Neural cell (in vitro differentiated cells): Measurements from ENCODE around the gene RUNDC3A. TPM values are rescaled to one million over a fixed set of nuclear protein-coding genes. Genes with fewer than 3 reads are reported as not detected.

Experiments used
- H2AFZ ChIP-seq: fragments of 200-600, 300-800 bp; sonication (generic), shearing (Covaris generic); 2 replicates; pipeline ENCODE4 v1.6.0; 2014; ENCODE audit warnings: low read depth, mild to moderate bottlenecking, antibody characterized with exemption, low read length, moderate library complexity
- H3F3A ChIP-seq: fragments of 200-600 bp; shearing (Covaris generic); 2 replicates; pipeline ENCODE4 v1.6.1; 2016; ENCODE audit warnings: mild to moderate bottlenecking, moderate library complexity, mixed read lengths, antibody characterized with exemption, low read length; ENCODE audit not compliant: insufficient read depth, poor library complexity, severe bottlenecking
- H3K27ac ChIP-seq: fragments of 200-600, 300-800 bp; sonication (generic), shearing (Covaris generic); 2 replicates; pipeline ENCODE4 v1.5.1; 2014; ENCODE audit warnings: mild to moderate bottlenecking, low read length, moderate library complexity
- H3K27me3 ChIP-seq: fragments of 300-800, 200-600 bp; sonication (generic), shearing (Covaris generic); 2 replicates; pipeline ENCODE4 v1.6.0; 2014; ENCODE audit warnings: mild to moderate bottlenecking, low read depth, low read length, moderate library complexity; ENCODE audit not compliant: insufficient read depth
- H3K36me3 ChIP-seq: fragments of 300-800, 200-600 bp; sonication (generic), shearing (Covaris generic); 2 replicates; pipeline ENCODE4 v1.5.1; 2014; ENCODE audit warnings: mild to moderate bottlenecking, antibody characterized with exemption, low read length, moderate library complexity; ENCODE audit not compliant: insufficient read depth
- H3K4me2 ChIP-seq: fragments of 300-800, 200-600 bp; sonication (generic), shearing (Covaris generic); 2 replicates; pipeline ENCODE4 v1.6.0; 2014; ENCODE audit warnings: mild to moderate bottlenecking, low read length
- H3K4me3 ChIP-seq: fragments of 300-800, 200-600 bp; sonication (generic), shearing (Covaris generic); 2 replicates; pipeline ENCODE4 v1.5.1; 2014; ENCODE audit warnings: mild to moderate bottlenecking, low read length, moderate library complexity
- H3K79me2 ChIP-seq: fragments of 200-600 bp; shearing (Covaris generic); replicated peaks from 2 replicates; pipeline ENCODE4 v1.6.0; 2014; ENCODE audit warnings: mild to moderate bottlenecking, low read length, moderate library complexity; ENCODE audit not compliant: insufficient read depth
- H3K9ac ChIP-seq: fragments of 300-800, 200-600 bp; sonication (generic), shearing (Covaris generic); 2 replicates; pipeline ENCODE4 v1.6.1; 2016; ENCODE audit warnings: mild to moderate bottlenecking, low read length, mixed read lengths
- H3K9me2 ChIP-seq: fragments of 200-600 bp; shearing (Covaris generic); 2 replicates; pipeline ENCODE4 v1.6.1; 2016; ENCODE audit warnings: mild to moderate bottlenecking, low read length, mixed read lengths; ENCODE audit not compliant: insufficient read depth
- H3K9me3 ChIP-seq: fragments of 200-600, 300-800 bp; sonication (generic), shearing (Covaris generic); 2 replicates; pipeline ENCODE4 v1.6.1; 2016; ENCODE audit warnings: mild to moderate bottlenecking, mixed run types, low read length, moderate library complexity, mixed read lengths
- H4K20me1 ChIP-seq: fragments of 200-600 bp; shearing (Covaris generic); 2 replicates; pipeline ENCODE4 v1.6.1; 2016; ENCODE audit warnings: mild to moderate bottlenecking, mixed run types; ENCODE audit not compliant: insufficient read depth
- CTCF ChIP-seq: fragments of 450-650 bp; IDR thresholded peaks from 2 replicates; pipeline ENCODE4 v1.5.1; 2014; ENCODE audit warnings: antibody characterized with exemption, mild to moderate bottlenecking, moderate library complexity; ENCODE audit not compliant: poor library complexity, severe bottlenecking
- EP300 ChIP-seq: fragments of 450-650 bp; conservative IDR thresholded peaks from 2 replicates; pipeline ENCODE4 v1.6.1; 2014; ENCODE audit warnings: antibody characterized with exemption, mild to moderate bottlenecking, moderate library complexity; ENCODE audit not compliant: poor library complexity, severe bottlenecking
- EZH2 ChIP-seq: fragments of 200-600, 300-800 bp; shearing (Covaris generic), sonication (generic); IDR thresholded peaks from 2 replicates; pipeline ENCODE4 v1.6.1; 2014; ENCODE audit warnings: antibody characterized with exemption, low read length, borderline replicate concordance, mild to moderate bottlenecking; ENCODE audit not compliant: insufficient read depth, poor library complexity, severe bottlenecking
- MXI1 ChIP-seq: fragments of 450-650 bp; conservative IDR thresholded peaks from 2 replicates; pipeline ENCODE4 v1.6.1; 2014; ENCODE audit warnings: antibody characterized with exemption, mild to moderate bottlenecking; ENCODE audit not compliant: poor library complexity, severe bottlenecking
- POLR2AphosphoS5 ChIP-seq: IDR thresholded peaks from 2 replicates; pipeline ENCODE4 v1.6.1; 2012
- RAD21 ChIP-seq: fragments of 450-650 bp; conservative IDR thresholded peaks from 2 replicates; pipeline ENCODE4 v1.6.1; 2014; ENCODE audit warnings: antibody characterized with exemption, mild to moderate bottlenecking, moderate library complexity
- REST ChIP-seq: IDR thresholded peaks from 2 replicates; pipeline ENCODE4 v1.6.1; 2012; ENCODE audit warnings: borderline replicate concordance
- SMC3 ChIP-seq: fragments of 450-650 bp; conservative IDR thresholded peaks from 2 replicates; pipeline ENCODE4 v1.6.1; 2014; ENCODE audit warnings: antibody characterized with exemption, mild to moderate bottlenecking, moderate library complexity; ENCODE audit not compliant: poor library complexity
- TAF1 ChIP-seq: IDR thresholded peaks from 2 replicates; pipeline ENCODE4 v1.6.1; 2012; ENCODE audit warnings: low read depth
- polyA plus RNA-seq: library from polyadenylated mRNA; depleted of rRNA; stranded (reverse); fragments of >200 nt; gene quantifications from 2 replicates; pipeline ENCODE4 v1.2.3, GENCODE V29; 2014

RUNDC3A gene
- polyA plus RNA-seq, 1 donor from 2014 or later = 279 TPM

- Histone ChIP-seq H3K27me3 (no peaks in the 10 kb centered on the region), H3K79me2 (no peaks in the 10 kb centered on the region), H4K20me1 (no peaks in the 10 kb centered on the region), H3K36me3 (no peaks in the 10 kb centered on the region), H3K9me3 (no peaks in the 10 kb centered on the region), H3K4me2 (no peak overlapping the region), H3K27ac (no peak overlapping the region), H3K9ac (no peak overlapping the region), H3K9me2 (no peaks in the 10 kb centered on the region), H3F3A (no peaks in the 10 kb centered on the region), H2AFZ (no peak overlapping the region), H3K4me3 (no peak overlapping the region)
- TF ChIP-seq MXI1 (no peak), EP300 (no peak), TAF1 (no peak), SMC3 (no peak), CTCF (no peak), POLR2AphosphoS5 (no peak), REST (no peak), RAD21 (no peak), EZH2 (no peak)
Observed at GRCh38 chr17:44267165-44267455, 41.3 kb upstream of the RUNDC3A start.

- no peaks in the 10 kb centered on the region for H3K27me3 ChIP-seq
- no peak within 1 kb of the TSS for H3K9ac ChIP-seq
- H3K9me3 ChIP-seq = no peaks in the 10 kb centered on the region
- no peak for TF ChIP-seq MXI1
- no peak for TF ChIP-seq REST
- no peak for TF ChIP-seq SMC3
- TF ChIP-seq POLR2AphosphoS5 = no peak
- no peak for TF ChIP-seq RAD21
- TF ChIP-seq CTCF = no peak
- no peak for TF ChIP-seq EZH2
- TF ChIP-seq EP300 = no peak
- TF ChIP-seq TAF1 = no peak
- no peaks in the 10 kb centered on the region for H3F3A ChIP-seq
- H3K9me2 ChIP-seq = no peaks in the 10 kb centered on the region
- H3K79me2 ChIP-seq = no peaks in the 10 kb centered on the region
- H4K20me1 ChIP-seq = no peaks in the 10 kb centered on the region
- H3K4me2 ChIP-seq = no peak within 1 kb of the TSS
- no peak within 1 kb of the TSS for H2AFZ ChIP-seq
- no peaks in the 10 kb centered on the region for H3K36me3 ChIP-seq
- no peak within 1 kb of the TSS for H3K27ac ChIP-seq
- H3K4me3 ChIP-seq = no peak within 1 kb of the TSS
Observed at GRCh38 chr17:44267818-44268490, 40.4 kb upstream of the RUNDC3A start, which contains the start of gene SLC4A1. SLC4A1 (minus strand) TSS chr17:44268135; CDS start chr17:44262866, 5,269 bp downstream.
